Ramos (cell line): Measurements from ENCODE around the gene OR5AP2.
"Not testable (repeated sequence)": the region's sequence is repeated elsewhere in the genome, so short reads cannot be mapped to it uniquely, and the experiment has no call there.

Source experiments
- in situ Hi-C: fragments of 300-500 bp; cut with MboI; formaldehyde crosslinking; loops from one replicate; pipeline ENCODE4 v1.14.3; 2022; ENCODE audit warnings: low sequenced_read_pairs; ENCODE audit not compliant: unreplicated experiment

Gene OR5AP2

GRCh38 chr11:56642339-56642738, at the start of gene OR5AP2:
Gene OR5AP2 (minus strand): TSS chr11:56642439. CDS start chr11:56642439, 0 bp downstream.
- in situ Hi-C loops, result loop anchor here (25.0 kb wide), 1 partner anchor 105 kb away; the partner anchor contains the start of gene OR5M11

- in situ Hi-C loops, result not testable (repeated sequence)
Observed at GRCh38 chr11:56691179-56691578, 48.9 kb upstream of the OR5AP2 start.

DNA sequence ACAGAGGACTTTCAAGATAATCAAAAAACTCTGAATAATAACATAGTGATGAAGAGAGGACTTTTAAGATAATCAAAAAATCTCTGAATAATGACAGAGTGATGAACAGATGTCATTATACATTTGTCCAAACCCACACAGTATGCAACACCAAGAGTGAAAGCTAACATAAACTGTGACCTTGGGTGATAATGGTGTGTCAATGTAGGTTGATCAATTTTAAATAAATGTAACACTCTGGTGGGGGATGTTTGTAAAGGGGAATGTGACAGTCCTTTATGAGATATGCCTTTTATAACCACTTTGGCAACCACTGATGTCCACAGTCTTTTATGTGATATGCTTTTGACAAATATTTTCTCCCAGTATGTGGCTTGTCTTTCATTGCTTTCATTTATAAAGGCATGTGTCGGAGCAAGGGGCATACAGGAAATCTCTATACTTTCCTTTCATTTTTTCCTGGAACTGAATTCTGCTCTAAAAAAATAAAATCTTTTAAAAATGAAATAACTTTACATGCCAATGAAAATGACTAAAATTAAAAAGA, 46.4 kb upstream of the OR5AP2 start:
- in situ Hi-C loops, result no loop called here

DNA sequence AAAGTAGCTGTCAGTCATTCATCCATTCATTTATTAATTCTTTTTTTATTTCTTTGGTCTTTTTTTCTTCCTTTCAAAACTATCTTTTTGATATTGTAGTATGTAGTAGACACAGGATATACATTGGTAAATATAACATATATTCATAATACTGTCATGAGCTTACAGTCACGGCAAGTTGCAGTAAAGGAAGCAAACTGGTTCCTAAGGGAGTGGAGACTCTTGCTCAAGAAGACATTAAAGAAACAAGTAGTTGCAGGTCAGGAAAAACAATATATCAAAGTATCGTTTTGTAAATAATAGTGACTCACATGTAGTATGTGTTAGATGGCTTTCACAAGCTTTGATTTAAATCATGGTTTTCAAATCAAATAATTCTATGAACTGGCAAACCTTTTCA, 28.7 kb upstream of the OR5AP2 start:
- in situ Hi-C loops, result no loop called here

GRCh38 chr11:56663386-56663785, 21.1 kb upstream of the OR5AP2 start, which contains the start of gene OR5AR1:
Gene OR5AR1 (plus strand): TSS chr11:56663686. CDS start chr11:56663686, 0 bp downstream.
- in situ Hi-C loops, result no loop called here

DNA sequence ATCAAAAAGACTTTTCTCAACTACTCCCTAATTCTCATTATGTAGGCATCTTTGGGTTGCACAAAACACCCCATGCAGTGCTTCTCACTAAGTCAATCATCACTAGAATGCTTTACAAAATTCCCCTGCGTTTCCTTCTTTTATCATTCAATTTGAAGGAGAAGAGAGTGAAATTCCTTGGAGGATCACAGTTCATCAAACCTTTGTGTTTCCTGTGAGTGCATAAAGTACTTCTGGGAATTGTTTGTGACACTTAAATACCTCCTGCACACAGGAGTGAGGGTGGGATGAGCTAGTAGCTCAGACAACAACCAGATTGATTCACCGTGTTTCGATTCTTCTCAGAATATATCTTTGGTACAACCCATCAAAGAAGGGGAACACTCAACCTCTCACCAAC, 17.5 kb upstream of the OR5AP2 start:
- in situ Hi-C loops, result no loop called here

- in situ Hi-C loops, result loop anchor here (25.0 kb wide), 1 partner anchor 100 kb away; the partner anchor contains the start of gene OR5M11
Observed at GRCh38 chr11:56637500-56637899, 4.7 kb downstream of the OR5AP2 start.

DNA sequence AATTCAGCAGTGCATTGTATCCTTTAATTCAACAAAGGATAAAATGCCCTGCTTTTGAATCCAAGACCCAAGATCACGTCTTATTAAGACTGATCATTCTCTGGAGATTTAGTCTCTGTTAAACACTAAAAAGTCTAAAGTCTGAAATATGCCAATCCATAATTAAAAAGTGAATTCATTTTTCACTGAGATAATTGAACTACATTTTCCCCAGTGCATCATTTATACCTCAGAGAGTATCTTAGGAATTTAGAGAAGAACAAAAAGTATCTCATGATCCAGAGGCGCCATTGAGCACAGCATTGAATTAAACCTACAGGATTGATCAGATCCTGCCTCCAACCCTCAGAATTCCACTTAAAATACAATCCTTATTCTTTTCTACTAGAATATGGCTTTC, 5.4 kb downstream of the OR5AP2 start:
- in situ Hi-C loops, result loop anchor here (25.0 kb wide), 1 partner anchor 100 kb away; the partner anchor contains the start of gene OR5M11

DNA sequence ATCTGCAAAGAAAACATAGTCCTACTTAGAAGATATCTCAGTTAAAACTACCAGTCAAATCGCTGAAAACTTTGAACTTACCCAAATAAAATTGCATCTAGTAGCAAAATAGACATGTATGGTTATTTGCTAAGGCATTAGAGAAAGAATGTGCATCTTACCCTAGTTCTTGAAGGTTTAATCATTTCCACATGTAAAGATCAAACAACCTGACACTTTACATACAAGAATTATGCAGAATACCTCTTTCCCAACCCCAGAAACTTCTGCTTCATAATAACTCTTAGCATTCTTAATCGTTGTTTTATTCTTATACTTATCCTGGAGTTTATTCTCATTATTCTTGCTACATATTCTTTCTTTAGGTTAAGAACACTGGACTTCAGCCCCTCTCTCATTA, 9.9 kb downstream of the OR5AP2 start:
- in situ Hi-C loops, result loop anchor here (25.0 kb wide), 1 partner anchor 95 kb away; the partner anchor contains the start of gene OR5M11

DNA sequence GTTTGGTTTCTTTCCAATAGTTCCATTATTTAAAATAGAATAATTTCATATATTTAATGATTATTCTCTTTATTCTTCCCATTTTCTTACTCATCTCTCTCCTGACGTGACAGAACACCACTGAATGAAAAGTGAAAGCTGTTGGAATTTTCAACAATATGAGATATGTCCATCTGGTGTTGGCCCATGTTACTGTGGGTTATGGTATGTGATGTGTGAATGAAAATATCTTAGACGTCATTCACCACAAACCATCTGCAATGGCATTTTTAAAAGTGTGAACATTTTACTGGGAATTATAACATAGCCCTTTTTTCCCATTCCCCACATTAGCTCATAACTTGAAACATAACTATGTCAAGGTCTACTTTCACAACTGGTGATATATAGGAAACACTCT, 16.3 kb downstream of the OR5AP2 start:
- in situ Hi-C loops, result loop anchor here (25.0 kb wide), 1 partner anchor 89 kb away; the partner anchor contains the start of gene OR5M11

DNA sequence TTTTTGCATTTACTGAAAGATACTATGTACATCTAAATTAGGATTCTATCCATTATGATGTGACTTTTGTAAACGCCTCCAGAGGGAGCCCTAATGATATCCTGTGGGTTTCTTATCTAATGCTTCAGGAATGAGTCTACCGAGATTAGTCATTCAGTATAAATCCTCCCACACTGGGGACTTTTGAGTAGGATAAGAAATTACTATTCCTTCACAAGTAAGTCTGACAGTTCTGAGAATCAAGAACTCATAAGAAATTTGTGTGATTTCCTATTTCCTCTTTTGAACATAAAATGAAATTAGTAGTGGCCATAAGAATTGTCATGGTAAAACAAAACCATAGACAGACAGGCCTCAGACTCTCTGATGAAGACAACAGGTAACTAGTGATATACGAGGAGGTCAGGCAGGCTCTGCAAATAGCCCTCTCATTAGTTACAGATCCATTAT, 17.6 kb downstream of the OR5AP2 start:
- in situ Hi-C loops, result loop anchor here (25.0 kb wide), 1 partner anchor 87 kb away; the partner anchor contains the start of gene OR5M11

DNA sequence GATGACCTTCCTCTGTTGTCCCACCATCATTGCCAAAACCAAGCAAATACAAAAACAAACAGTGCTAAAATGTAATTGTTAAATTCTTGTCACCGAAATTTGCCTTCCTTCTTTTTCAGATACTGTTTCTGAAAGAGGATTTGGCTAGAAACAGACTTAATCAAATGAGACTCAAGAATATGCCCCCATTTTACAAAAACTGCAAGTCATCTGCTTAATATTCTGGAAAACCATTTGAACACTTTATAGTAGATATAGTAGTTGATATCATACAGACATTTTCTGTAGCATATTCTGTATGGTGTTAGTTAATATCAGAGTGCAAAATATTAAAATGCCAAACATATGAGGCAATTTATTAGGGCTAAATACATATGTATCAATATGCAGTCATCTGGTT, 31.1 kb downstream of the OR5AP2 start:
- in situ Hi-C loops, result no loop called here

GRCh38 chr11:56592088-56592717, 50.0 kb downstream of the OR5AP2 start:
- in situ Hi-C loops, result not testable (repeated sequence)
